HG02623 (cell line): ENCODE results near the gene PCLAF.
"Not testable (repeated sequence)": the region's sequence is repeated elsewhere in the genome, so short reads cannot be mapped to it uniquely, and the experiment has no call there.

Source experiments
- ATAC-seq: cut with Tn5 transposase; IDR thresholded peaks from one replicate; pipeline ENCODE4 v1.9.1; 2021; ENCODE audit warnings: moderate library complexity; ENCODE audit not compliant: unreplicated experiment

PCLAF gene, protein sequence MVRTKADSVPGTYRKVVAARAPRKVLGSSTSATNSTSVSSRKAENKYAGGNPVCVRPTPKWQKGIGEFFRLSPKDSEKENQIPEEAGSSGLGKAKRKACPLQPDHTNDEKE

DNA sequence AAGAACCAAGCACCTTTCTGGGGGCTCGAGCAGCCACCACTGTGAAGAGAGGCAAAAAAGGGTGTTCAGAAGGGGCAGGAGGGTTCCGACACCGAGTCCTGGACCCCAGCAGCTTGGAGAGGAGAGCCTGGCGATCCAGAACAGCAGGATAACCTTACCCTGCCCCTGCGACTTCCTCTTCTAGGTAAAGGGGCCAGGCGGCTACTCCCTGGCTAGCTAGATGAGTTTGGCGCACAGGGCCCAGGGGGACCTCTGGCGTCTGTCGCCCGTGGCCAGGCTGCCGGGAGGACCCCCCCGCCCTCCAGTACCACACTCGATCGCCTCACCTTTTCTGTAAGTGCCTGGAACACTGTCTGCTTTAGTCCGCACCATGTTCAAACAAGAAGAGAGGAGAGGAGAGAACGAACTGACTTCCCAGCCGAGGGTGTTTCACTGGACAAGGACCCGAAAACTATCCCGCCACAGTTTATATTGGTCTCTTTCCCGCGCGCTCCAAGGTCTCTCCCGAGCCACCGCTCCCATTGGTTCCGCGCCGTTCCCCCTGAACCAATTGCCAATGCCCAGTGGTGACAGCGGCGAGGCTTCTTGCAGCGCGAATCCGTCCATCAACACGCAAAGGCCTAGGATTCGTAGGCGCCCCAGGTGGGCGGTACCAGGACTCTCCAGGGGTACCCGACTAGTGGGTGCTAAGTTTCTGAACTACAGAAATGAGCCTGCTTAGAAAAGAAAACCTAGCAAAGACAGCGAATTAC lies at the start of gene PCLAF:
Gene PCLAF, minus strand, starts transcription at position 442 of the 752 bp plus-strand sequence. Its CDS starts 70 bp downstream, at position 372.
- ATAC-seq = peak; percentile 95

DNA sequence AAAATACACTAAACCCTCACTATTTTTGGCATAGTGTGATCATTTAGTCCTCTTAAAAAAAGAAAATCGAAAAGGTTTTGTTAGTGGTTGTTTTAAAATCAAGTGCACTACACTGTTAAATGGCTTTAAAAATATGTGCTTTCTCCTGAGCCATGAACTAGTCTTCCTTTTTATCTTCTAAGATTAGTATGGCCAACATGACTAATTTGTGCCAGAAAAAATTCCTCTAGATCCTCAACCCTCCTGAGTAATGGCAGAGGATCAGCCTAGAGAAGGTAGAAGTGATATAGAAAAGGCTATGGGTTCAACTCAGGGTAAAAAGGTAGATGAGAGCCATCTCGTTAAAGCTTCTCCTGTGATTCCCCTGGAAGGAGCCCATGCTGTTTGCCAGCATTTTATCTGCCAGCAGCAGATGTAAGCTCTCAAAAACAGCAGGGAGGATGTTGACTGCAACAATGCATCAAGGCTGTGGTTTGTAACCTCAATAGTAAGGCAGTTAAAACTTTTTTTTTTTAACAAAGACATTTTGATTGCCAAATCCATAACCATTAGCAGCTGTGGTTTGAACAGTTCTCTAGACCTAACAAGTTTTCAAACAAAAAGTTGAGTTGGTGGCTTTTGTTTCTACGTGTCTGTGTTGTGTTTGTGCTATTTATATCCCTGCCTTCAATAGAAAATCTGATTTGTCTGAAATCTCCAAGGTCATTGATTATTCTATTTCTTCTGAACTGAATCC lies 48.9 kb upstream of the PCLAF start:
- no peak for ATAC-seq

DNA sequence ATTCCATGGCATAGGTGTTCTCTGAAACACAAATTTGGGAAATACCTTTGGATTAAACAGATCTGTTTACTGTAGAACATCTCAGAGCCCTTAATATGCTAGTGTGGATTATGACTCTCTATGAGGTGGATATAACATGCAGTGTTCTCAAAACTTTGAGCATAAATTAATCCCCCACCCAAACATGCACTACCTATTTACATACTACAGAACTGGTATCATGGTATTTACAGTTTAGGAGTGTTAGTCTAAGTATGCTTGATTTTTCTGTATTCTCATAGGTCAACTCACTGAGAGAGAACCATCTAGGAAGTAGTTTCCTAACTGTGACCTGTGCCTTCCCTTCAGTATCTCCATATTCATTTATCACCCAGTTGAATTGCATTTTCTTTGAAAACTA lies 48.2 kb upstream of the PCLAF start:
- no peak for ATAC-seq

DNA sequence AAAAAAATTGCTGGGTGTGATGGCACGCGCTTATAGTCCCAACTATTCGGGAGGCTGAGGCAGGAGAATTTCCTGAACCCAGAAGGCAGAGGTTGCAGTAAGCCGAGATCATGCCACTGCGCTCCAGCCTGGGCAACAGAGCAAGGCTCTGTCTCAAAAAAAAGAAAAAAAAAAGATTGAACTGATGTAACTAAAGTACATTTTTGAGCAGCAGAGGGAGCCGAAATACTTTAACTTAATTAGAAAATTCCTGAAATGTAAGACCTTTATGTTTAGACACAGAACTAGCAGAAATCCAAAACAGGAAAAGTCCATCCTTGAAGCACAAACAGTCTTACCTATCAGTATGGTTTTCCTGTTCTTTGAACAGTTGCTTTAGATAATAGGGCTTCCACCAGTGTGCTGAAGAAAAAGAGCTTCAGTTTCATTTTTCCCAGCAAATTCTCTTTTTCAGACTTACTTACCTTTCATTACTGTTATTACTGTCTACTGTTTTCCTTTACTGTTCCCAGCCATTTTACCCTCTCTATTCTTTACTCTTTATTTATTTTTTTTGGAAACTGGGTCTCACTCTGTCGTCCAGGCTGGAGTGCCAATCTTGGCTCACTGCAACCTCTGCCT lies 45.7 kb upstream of the PCLAF start:
- no peak for ATAC-seq

DNA sequence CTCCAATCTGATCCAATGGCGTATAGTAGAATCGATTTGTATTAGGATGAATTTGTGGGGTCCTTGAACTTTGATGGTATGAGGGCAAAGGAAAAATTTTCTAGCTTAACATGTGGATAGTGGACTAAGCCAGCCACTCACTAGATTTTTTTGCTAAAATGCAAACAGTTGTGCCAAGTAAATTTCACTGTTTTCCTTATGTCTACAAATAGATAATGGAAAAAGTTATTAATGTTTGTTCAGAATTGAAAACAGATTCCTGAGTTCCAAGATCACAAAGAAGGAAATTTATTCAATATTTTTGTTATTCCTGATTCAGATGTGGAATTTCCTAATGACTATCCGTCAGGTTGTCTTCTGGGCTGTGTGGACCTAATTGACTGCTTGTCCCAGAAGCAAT lies 44.0 kb upstream of the PCLAF start:
- no peak for ATAC-seq

DNA sequence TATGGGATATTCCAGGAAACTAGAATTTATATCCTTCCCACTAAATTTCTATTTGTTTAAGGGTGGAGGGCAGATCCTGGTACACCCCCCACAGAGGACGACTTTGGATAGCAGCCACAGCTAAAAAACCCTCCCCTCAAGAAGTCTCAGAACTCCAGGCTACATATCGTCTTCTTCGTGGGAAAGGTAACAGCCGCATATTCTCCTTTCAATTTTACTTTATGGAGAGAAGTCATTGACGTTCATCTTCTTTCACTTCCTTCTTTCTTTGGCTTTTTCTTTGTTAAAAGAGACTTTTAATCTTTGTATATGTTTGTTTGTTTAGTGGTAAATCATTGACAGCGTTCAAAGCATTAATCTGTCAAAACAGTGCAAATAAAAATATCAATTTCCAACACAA lies 42.7 kb upstream of the PCLAF start:
- ATAC-seq = no peak

DNA sequence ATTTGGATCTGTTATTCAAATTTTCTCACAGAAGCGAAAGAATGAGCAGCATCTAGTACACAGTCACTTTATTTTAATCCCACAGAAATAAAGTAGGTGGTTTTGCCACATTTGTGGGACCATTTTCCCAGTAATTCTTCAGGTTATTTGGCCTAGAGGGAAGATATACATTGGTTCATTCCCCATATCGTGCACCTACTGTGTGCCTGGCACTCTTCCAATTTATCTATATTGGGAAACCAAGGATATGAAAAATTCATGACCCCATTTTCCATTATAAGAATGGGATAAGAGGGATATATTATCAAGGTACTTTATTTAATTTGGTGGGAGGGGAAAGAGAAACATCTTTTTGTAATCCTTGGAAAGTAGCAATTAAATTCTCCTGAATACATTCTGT lies 41.5 kb upstream of the PCLAF start:
- ATAC-seq = no peak

DNA sequence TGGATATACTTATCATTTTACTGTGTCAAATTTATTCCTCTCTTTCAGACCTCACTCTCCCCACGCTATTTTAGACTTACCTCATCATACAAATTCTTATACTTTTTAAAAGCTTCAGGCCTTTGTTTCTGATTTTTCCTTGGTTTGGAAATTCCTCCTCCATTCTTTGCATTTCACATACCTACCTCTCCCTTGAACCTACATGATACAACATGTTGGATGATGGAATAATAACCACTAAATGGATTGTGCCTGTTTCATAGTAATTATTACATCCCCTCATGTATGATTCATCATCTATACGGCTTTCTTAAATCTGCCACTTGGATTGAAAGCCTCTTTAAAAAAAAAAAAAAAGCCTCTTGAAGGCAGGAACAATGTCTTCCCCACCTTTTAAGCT lies 31.0 kb upstream of the PCLAF start:
- no peak for ATAC-seq

DNA sequence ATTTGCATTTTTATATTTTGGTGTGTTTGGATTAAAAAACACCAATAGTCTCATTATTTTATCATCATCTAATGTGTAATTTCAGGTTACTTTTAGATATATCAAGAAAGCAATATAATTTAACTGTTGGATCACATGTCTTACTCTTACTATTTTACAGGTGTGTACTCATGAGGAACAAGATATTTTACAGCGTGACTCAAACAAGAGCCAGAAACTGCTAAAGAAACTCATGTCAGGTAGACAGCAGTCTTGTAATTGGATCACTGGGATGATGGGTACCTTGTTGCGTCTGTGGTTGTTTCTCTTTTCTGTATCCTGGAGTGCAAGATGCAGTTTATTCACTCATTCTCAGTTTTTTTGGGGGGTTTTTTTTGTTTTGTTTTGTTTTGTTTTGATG lies 19.3 kb upstream of the PCLAF start:
- no peak for ATAC-seq

DNA sequence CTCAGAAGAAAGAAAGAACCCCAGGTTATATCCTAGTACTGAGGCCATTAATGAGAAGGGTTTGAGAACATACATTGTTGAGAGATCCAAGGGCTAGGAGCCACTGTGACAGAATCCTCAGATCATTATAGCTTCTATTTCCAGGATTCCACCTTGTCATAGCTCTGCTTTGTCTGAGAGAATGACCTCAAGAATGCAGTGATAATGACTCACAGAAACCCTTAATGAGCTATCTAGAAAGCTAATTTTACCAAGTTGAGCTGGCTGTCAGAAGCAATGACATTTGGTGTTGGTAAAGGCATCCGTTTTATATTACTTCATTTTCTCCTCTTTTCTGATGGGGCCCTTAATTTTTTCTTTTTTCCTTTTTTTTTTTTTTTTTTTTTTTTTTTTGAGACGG lies 17.3 kb upstream of the PCLAF start:
- no peak for ATAC-seq

DNA sequence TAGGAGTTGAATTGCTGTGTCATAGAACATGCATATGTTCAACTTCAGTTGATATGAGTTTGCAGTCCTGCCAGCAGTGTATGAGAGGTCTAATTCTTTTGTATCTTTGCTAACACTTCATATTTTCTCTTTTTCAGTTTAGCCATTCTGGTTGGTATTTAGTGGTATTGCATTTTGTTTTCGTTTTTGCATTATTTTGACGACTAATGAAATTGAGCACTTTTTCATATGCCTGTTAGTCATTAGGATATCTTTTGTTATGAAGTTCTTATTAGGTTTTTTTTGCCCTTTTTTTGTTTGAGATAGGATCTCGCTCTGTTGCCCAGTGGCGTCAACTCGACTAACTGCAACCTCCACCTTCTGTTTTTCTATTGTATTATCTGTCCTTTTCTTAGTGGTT lies 15.5 kb upstream of the PCLAF start:
- ATAC-seq = no peak

DNA sequence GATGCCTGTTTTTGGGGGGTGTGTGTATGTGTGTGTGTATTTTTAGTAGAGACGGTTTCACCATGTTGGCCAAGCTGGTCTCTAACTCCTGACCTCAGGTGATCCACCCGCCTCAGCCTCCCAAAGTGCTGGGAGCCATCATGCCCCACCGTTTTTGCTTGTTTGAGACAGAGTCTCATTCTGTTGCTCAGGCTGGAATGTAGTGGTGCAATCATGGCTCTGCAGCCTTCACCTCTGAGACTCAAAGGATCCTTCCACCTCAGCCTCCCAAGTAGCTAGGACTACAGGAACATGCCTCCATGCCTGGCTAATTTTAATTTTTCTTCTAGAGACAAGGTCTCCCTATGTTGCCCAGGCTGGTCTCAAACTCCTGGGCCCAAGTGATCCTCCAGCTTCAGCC lies 11.2 kb upstream of the PCLAF start:
- not testable (repeated sequence) for ATAC-seq

DNA sequence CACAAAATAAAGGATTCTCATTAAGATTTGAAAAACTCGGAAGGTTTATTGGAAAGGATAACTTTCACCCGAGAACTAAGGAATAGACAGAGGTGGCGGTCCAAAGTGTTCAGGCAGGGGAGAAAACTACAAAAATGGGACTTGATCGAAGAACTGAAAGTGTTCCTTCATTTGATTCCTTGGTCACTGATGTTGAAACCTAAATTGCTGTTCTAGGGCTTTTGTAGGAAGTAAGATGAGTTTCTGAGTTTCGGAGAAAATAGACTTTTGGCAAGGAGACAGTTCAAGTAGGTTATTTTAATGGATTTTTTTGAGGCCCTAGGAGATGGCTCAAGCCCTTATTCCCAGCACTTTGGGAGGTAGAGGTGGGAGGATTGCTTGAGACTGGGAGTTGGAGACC lies 7.8 kb upstream of the PCLAF start:
- no peak for ATAC-seq

DNA sequence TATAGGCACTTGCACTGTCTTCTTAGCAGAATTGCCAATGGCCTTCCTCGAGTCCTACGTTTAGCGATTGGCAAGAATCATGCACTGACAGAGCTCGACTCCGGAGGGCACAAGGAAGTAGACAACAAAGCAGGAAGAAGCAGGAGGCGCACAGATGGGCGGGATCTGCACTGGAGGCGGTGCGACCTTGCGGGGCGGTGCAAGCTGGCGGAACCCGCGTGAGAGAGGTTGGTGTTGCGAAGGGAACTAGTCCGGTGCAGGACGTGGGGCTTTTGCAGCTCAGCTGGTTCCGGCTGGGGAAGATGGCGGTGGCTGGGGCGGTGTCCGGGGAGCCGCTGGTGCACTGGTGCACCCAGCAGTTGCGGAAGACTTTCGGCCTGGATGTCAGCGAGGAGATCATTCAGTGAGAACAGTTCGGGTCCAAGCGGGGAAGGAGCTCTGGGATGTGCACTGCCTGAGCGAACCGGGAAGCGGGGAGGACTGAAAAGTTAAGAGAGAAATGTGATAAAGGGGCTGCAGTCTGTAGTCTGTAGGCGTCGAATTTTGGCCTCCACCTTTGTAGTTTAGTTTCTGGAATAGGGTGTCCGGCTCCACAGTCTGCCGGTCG lies 6.4 kb upstream of the PCLAF start, which contains the start of gene TRIP4:
Gene TRIP4, plus strand, starts transcription at position 275 of the 607 bp plus-strand sequence. Its CDS starts 28 bp downstream, at position 303.
- peak; percentile 92 for ATAC-seq

DNA sequence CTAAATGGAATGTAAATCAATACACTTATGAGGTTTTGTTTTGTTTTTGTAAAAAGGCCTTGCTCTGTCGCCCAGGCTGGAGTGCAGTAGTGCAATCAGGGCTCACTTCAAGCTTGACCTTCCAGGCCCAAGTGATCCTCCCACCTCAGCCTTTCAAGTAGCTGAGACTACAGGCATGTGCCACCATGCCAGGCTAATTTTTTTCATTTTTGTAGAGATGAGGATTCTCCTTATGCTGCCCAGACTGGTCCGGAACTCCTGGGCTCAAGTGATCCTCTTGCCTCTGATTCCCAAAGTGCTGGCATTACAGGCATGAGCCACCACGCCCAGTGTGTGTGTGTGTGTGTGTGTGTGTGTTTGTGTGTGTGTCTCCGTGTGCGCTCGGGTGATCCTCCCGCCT lies 5.0 kb upstream of the PCLAF start:
- ATAC-seq = no peak

DNA sequence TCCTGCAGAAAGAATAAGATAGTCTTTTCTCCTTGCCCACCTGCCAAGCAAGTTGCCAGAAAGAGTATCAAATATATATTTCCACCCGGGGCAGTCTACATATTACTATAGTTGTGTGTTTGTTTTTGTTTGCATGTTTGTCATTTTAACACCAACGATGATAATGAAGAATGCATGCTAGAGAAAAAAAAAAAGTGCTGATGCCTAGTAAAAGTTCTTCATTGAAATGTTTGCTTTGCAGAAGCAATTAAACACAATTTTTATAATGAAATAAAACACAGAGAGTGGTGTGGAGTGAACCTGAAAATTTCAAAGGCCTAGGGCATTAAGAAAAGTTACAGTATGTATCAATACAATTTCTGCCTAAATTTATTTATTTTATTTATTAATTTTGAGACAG lies 2.5 kb upstream of the PCLAF start:
- no peak for ATAC-seq

DNA sequence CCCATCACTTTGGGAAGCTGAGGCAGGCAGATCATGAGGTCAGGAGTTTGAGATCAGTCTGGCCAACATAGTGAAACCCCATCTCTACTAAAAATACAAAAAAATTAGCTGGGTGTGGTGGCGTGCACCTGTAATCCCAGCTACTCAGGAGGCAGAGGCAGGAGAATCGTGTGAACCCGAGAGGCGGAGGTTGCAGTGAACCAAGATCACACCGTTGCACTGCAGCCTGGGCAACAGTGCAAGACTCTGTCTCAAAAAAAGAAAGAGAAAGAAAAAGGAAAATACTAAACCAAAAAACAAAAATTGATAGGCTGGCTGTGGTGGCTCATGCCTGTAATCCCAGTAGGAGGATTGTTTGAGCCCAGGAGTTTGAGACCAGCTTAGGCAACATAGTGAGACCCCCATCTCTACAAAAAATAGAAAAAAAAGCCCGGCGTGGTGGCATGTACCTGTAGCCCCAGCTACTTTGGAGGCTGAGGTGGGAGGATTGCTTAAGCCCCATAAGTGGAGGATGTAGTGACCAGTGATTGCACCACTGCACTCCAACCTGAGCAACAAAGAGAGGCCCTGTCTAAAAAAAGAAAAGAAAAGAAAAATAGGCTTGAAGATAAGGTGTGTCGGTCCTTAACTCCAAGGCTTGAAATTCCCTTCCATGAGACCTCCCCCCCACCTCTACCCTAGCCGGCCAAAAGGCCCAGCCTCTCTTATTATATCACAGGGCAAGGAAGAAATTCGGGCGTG lies 941 bp downstream of the PCLAF start:
- not testable (repeated sequence) for ATAC-seq

DNA sequence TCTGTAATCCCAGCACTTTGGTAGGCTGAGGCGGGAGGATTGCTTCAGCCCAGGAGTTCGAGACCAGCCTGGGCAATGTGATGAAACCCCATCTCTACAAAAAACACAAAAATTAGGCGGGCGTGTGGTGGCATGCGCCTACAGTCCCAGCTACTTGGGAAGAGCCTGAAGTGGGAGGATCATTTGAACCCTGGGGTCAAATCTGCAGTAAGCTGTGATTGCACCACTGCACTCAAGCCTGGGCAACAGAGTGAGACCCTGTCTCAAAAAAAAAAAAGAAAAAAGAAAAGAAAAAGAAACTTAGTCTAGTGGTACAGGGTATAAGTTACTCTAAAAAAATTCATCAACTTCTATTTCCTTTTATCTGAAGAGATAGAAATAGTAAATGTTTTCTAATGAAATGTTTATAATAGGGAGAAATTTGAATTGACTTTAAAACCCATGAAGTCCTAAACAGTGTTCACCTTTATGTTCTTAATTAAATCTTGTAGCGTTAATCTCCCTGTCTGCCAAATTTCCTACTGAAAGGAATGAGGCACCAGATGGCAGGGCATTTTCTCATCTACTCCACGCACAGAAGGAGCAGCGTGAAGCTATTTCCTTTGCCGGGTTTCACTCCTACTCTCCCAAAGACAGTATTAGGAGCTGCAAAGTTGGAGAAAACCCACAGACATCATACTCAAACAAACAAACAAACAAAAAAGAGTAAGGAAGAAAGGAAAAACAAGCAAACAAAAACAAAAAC lies 1.9 kb downstream of the PCLAF start:
- ATAC-seq = no peak

DNA sequence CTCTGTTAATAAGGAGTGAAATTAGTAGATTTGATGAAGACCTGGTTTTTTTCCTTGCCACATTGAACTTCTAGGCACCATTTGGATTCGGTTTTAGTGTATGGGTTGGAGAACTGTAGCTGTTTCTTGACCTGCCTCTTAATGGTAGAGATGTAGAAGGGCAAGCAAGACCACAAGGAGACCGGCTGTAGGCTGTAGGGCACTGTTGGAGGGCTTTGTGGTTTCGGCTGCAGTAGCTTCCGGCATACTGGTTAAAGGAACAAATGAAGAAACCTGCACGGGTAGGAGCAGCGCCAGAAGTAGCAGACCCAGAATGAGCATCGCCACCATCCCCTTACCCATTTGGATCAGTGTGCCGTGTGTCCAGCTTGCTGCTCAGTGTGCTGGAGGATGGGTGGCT lies 7.9 kb downstream of the PCLAF start:
- ATAC-seq = no peak

DNA sequence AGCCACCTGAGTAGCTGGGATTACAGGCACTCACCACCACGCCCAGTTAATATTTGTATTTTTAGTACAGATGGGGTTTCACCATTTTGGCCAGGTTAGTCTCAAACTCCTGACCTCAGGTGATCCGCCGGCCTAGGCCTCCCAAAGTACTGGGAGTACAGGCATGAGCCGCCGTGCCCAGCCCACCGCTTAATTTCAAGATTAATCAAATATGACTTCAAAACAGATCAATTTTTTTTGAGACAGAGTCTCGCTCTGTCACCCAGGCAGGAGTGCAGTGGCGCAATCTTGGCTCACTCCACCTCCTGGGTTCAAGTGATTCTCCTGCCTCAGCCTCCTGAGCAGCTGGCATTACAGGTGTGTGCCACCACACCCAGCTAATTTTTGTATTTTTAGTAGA lies 9.9 kb downstream of the PCLAF start:
- ATAC-seq = not testable (repeated sequence)
